T-helper 2 cell treated with Interferon-gamma antibody and Interleukin-4, amounts not matched to agents 100 ng/mL and 5 ng/mL, for 36 hours (primary cell): ENCODE data around the gene PPP1R14D. TPM values are rescaled to one million over a fixed set of nuclear protein-coding genes. Genes with fewer than 3 reads are reported as not detected.

Experiments used
- intact Hi-C: fragments of 100-400 bp; cut with micrococcal nuclease; formaldehyde crosslinking; loops from one replicate; pipeline ENCODE4 v1.15.1; 2023
- total RNA-seq: library from RNA; stranded (reverse); gene quantifications from 2 replicates; pipeline ENCODE4 v1.2.3, GENCODE V29; 2022

Gene PPP1R14D
- total RNA-seq, 1 donor from 2014 or later: not detected

- intact Hi-C loops: no loop called here
These were observed 4.8 kb downstream of the PPP1R14D start for GRCh38 chr15:40823572-40824343.

GRCh38 chr15:40821195-40821594 is 7.3 kb downstream of the PPP1R14D start:
- intact Hi-C loops: no loop called here

GRCh38 chr15:40819048-40819447 is 9.5 kb downstream of the PPP1R14D start:
- intact Hi-C loops: no loop called here

DNA sequence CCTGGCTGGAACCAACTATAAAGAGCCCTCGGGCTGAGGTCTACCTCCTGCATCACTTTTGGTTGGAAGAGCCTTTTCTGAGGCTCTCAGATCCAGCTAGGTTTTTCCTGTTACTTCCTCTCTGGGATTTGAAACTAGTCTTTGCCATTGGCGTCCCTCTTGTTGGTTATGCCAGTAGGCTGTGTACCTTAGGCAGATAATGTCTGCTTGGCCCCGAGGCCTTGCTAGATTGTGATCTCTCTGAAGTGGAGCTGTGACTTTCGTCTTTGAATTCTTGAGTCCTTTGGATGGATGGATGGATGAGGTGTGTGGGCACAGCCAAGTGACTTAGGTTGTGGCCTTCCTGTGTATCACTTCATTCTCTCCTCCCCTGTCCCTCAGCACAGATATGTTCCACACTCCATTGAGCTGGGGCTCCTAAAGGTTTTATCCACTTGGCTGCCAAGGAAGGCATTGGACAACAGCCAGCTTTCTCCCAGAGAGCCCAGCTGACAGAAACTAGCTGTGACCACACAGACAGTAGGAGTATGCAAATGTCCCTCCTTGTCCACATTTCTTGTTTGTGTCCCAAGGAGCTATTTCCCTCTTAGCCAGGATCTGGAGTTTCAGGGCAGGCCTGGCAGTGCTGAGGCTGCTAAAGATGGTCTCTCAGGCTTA is 13.3 kb downstream of the PPP1R14D start:
- intact Hi-C loops: loop anchor here (2.0 kb wide), 1 partner anchor 80 kb away; the partner anchor contains the start of gene VPS18

GRCh38 chr15:40812721-40813425 is 15.6 kb downstream of the PPP1R14D start:
- intact Hi-C loops: no loop called here

DNA sequence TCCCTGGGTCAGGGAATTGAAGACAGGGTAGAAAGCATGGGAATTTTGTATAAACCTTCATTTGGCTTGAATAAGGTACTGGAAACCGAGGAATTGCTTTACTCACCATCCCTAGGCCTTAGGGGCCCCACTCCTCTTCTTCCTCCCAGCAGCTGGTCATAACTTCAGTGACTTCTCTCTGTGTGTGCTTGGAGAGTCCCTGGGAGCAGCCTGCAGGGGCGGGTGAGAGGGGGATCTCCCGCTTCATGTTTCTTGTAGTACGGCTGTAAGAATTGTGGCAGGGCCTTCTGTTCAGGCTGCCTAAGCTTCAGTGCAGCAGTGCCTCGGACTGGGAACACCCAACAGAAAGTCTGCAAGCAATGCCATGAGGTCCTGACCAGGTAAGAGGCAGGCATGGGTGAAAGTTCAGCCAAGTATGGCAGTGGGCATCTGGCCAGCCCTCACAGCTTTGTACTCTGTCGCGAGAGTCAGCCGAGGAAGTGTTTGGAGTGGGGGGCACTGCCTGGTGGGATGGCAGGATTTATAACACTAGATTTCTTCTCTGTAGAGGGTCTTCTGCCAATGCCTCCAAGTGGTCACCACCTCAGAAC is 19.6 kb downstream of the PPP1R14D start:
- intact Hi-C loops: no loop called here

DNA sequence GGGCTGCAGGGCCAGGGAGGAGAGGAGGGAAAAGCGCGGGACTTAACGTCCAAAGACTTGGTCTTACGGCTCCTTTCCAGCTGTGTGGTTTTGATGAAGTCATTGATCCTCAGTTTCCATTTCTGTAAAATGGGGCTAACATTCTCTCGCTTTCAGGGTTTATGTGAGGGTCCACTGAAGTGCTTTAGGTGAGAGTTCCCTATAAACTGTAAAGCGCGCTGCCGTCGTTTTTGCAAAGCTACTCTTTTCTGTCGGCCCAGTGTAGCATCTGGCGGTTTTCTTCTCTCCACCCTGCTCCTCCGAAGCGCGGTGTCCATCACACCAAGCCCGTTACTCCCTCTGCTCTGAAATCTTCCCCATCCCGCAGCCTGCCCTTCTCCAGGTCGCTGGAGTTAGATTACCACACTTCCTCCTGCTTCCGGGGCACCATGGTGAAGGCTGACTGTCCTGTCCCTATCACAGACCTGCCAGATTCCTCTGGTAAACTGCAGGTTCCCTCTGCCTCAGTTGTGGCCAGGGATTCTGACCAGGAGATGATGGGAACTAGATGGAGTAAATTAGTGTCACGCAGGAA is 20.5 kb downstream of the PPP1R14D start:
- intact Hi-C loops: loop anchor here (1.0 to 2.0 kb wide), 7 partner anchors 44 to 307 kb away; partner anchors contain the start of genes CCDC32, CHAC1, GCHFR and RAD51

- intact Hi-C loops: loop anchor here (1.0 to 2.0 kb wide), 7 partner anchors 43 to 308 kb away; partner anchors contain the start of genes CCDC32, CHAC1, GCHFR and RAD51
These were observed 21.2 kb downstream of the PPP1R14D start, which contains the start of the genes DNAJC17 and ZFYVE19 for GRCh38 chr15:40807028-40807887. DNAJC17 (minus strand) TSS chr15:40807473; CDS start chr15:40807446, 27 bp downstream. ZFYVE19 (plus strand) TSS chr15:40807089; CDS start chr15:40807590, 501 bp downstream.

GRCh38 chr15:40806672-40807027 is 21.9 kb downstream of the PPP1R14D start:
- intact Hi-C loops: loop anchor here (1.0 to 2.0 kb wide), 8 partner anchors 42 to 309 kb away; partner anchors contain the start of genes CCDC32, CHAC1, GCHFR and RAD51

DNA sequence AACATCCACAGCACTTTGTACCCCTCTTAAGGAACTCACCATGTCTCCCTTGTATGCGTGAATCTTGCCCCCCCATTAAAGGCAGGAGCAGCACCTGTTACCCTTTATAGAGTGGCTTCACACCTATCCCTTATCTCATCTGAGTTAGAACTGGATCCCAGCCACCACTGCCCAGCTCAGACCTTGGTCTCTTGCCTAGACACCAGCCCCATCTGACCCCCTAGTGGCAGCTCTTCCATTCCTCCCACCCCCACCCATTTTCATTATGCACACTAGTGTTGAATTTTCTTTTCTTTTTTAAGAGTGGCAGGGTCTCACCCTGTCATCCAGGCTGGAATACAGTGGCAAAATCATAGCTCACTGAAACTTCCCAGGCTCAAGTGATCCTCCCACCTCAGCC is 24.8 kb downstream of the PPP1R14D start:
- intact Hi-C loops: no loop called here

- intact Hi-C loops: no loop called here
These were observed 25.4 kb downstream of the PPP1R14D start for GRCh38 chr15:40803076-40803475.

- intact Hi-C loops: no loop called here
These were observed 29.0 kb downstream of the PPP1R14D start for GRCh38 chr15:40799523-40799922.

DNA sequence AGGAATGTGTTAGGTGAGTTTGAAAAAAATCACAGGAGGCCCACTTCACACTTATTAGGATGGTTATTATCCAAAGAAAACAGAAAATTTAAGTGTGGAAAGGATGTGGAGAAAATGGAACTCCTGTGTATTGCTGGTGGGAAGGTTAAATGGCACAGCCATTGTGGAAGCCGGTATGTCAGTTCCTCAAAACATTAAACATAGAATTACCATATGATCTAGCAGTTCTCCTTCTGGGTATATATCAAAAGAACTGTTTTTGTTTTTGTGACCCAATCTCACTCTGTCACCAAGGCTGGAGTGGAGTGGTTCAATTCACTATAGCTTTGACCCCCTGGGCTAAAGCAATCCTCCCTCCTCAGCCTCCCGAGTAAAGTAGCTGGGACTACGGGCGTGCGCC is 32.0 kb downstream of the PPP1R14D start:
- intact Hi-C loops: no loop called here

GRCh38 chr15:40796041-40796440 is 32.5 kb downstream of the PPP1R14D start:
- intact Hi-C loops: no loop called here

DNA sequence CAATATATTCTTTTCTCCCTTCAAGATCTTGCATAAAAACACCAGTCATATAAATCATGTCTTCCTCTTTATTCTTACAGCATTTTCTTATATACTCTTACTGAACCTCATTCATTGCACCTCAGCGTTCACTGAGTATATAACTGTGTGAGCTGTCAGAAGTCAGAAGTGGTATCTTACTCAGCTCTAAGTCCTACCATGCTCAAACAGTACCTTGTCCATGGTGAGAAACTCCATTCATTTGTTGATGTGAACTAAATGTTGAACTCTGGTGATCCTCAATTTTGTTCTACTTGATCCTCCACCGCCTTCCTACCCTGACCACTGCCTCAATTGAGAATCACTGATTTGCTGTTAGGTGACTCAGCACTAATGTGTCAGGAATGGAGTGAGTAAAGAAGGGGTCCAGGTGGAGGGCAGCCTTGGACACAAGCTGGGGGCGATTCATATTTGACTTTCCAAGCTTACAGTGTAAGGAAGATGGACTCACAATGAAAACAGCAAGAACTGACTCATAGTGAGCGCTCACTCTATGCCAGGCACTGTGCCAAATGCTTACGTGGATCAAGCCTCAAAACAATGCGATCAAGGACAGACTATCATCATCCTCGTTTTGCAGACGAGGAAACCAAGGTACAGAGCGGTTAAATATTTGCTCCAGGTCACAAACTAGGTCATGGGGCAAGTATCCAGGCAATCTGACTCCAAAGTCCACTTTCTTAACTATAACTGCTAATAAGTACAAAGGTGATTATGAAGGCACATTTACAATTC is 35.1 kb downstream of the PPP1R14D start:
- intact Hi-C loops: no loop called here

DNA sequence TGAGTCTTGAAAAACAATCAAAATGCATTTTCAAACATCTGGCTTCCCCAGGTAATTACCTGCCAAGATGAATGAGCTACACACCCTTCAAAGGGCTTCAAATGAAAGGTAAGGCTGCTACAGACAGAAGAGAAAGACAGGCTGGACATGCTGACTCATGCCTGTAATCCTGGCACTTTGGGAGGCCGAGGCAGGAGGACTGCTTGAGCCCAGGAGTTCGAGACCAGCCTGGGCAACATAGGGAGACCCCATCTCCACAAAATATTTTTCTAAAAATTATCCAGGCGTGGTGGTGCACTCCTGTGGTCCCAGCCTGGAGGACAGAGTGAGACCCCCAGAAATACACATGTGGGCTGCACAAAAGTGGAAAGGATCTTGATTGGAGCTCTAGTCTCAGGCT is 36.1 kb downstream of the PPP1R14D start:
- intact Hi-C loops: no loop called here

DNA sequence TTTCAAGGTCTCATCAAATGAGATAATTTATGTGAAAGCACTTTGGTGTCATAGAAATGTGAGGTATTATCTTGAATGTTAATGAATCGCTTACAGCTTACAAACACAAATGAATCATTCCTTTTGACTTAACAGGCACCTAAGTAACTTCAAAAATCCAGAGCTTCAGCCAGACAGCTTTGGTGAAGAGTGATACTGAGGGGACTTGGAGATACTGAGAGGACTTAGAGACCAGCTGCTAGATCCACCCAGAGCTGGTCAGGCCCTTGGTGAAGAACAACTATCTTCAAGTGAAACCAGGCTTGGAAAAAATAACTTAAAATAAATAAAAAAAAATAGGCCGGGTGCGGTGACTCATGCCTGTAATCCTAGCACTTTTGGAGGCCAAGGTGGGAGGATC is 37.8 kb downstream of the PPP1R14D start:
- intact Hi-C loops: no loop called here

GRCh38 chr15:40789999-40790398 is 38.5 kb downstream of the PPP1R14D start:
- intact Hi-C loops: no loop called here

DNA sequence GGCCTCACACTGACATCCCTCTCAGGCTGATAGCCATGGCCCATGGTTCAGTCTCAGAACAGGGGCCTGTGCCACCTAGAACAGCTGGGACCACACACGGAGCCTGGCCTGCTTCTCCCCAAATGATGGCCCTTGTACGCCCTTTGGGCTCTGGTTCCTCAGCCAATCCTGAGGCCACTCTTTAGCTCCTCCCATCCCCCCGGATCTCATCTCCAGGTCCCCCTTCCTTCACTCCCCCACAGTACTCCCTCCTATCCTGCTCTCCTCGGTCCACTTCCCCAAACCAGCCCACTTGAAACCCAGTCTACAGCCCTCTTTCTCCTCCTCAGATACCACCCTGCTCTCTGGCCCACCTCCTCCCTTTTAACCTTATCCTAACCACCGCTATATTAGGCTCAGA is 39.4 kb downstream of the PPP1R14D start:
- intact Hi-C loops: no loop called here
